Measurements from ENCODE around the gene FAM187B.

FAM187B gene

GRCh38 chr19:35253316-35254286 is 25.1 kb upstream of the FAM187B start:
- no peak for TF ChIP-seq CTCF (conservative IDR thresholded peaks at IDR 0.05; ENCODE audit: control insufficient read depth, insufficient read depth, low read depth, low read length)

GRCh38 chr19:35251456-35251855 is 22.9 kb upstream of the FAM187B start:
- no peak overlapping the region for H3K4me3 ChIP-seq (ENCODE audit: control insufficient read depth, low read depth, low read length)
- DNase-seq (ENCODE audit: low read depth), result no peak
- TF ChIP-seq CTCF (conservative IDR thresholded peaks at IDR 0.05; ENCODE audit: control insufficient read depth, insufficient read depth, low read depth, low read length), result no peak

More at GRCh38 chr19:35253316-35254286, 25.1 kb upstream of the FAM187B start:
- no peak overlapping the region for H3K4me3 ChIP-seq (ENCODE audit: control insufficient read depth, low read depth, low read length)
- no peak for DNase-seq (ENCODE audit: low read depth)

- DNase-seq (ENCODE audit: low read depth), result no peak
- no peak for TF ChIP-seq CTCF (conservative IDR thresholded peaks at IDR 0.05; ENCODE audit: control insufficient read depth, insufficient read depth, low read depth, low read length)
- H3K4me3 ChIP-seq (ENCODE audit: control insufficient read depth, low read depth, low read length), result no peak overlapping the region
These were observed 21.5 kb upstream of the FAM187B start for GRCh38 chr19:35249848-35250711.

GRCh38 chr19:35249146-35249847 is 20.8 kb upstream of the FAM187B start:
- H3K4me3 ChIP-seq (ENCODE audit: control insufficient read depth, low read depth, low read length), result no peak overlapping the region
- TF ChIP-seq CTCF (conservative IDR thresholded peaks at IDR 0.05; ENCODE audit: control insufficient read depth, insufficient read depth, low read depth, low read length), result no peak
- no peak for DNase-seq (ENCODE audit: low read depth)

- TF ChIP-seq CTCF (conservative IDR thresholded peaks at IDR 0.05; ENCODE audit: control insufficient read depth, insufficient read depth, low read depth, low read length), result no peak
- no peak for DNase-seq (ENCODE audit: low read depth)
- H3K4me3 ChIP-seq (ENCODE audit: control insufficient read depth, low read depth, low read length), result no peak within 1 kb of the TSS
These were observed 20.0 kb upstream of the FAM187B start, which contains the start of gene LSR for GRCh38 chr19:35248310-35249145. TSS of gene LSR (plus strand) at chr19:35249002. CDS start at chr19:35249023, 21 bp downstream.

All from fibroblast of mammary gland (primary cell).